HG03565 (cell line): ENCODE measurements around the gene KLC1.

Experiments used
- ATAC-seq: cut with Tn5 transposase; IDR thresholded peaks from one replicate; pipeline ENCODE4 v1.9.1; 2021; ENCODE audit warnings: mild to moderate bottlenecking, moderate library complexity; ENCODE audit not compliant: unreplicated experiment

KLC1 gene

DNA sequence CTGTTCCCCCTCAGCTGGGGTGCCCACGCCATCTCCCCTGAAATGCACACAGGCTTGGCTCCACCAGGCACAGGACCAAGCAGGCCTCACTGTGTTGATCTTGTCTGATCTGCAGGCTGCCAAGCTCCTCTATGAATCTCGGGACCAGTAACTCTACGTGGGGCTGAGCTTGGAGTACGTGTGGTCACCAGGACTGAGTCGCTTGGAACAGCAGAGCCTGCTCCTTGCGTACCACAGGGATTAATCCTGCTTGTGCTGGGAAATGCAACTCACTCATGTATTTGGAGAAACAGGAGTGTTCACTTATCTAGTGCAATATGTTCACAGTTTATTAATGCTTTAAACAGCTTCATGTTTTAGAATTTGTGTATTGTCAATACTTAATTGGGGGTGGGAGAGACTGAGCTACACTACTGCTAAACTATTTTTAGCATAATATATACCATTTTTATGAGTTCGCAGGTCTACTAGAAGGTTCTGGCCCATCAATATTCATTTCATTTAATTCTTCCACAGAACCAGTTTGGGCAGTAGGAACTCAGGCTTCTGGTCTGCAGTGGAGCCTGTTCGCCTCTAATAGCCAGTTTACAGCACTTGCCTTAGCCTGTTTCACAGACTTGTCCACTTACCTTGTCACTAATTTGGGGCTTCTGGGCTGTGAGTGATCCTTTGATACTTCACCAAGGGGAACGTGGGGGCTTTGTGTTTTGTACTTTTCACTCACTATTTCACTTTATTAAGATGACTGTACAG lies 104.0 kb downstream of the KLC1 start:
- no peak for ATAC-seq

DNA sequence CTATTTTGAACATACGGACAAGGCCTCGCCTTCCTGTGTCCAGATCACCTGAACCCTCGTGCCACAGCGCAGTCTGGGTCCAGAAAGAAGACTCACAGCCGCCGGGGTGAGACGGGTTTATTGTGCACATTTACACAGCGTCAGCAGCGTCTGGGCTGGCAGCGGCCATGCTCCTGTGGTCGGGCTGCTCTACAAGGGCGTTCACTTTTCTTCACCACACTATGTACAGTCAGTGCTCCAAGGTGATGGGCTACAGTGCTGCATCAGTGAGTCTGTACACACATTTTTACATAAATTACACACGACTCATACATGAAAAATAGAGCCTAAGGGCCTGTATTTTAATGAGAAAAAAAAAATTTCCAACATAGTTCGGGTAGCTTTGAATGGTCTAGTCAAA lies 104.6 kb downstream of the KLC1 start:
- no peak for ATAC-seq

DNA sequence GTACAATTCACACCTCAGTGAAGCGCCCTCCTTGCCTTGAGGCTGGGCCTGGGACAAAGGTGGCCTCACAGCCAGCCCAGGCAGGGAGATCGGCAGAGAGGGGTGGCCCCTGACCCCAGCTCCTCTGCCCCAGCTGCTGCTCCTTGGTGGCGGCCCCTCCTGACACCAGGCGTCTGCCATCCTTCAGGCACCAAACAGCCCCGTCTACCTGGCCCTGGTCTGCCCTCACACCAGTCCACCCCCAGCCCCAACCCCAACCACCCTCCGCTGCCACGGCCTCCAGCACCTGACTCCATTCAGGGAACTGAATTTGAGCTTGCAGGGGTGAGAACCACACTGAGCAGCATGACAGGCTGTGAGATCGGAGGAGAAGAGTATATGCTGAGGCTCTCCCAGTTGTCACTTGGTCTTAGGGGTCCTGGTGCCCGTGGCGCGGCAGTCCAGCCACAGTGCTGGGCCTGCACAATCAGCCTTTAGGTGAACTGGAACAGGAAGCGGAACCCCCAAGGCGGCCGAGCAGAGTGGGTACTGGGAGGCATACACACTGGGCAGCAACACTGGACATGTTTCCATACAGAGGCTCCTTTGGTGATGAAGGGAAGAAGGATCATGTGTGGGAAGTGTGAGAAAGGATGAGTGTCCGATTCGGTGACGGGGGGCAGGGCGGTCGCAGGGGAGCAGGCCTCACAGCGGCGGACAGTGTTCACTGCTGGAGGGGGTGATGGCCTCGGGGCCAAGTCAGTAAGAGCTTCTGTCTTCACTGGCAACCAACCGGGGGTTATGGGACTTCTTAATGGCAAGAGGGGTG lies 105.3 kb downstream of the KLC1 start:
- ATAC-seq, result no peak

DNA sequence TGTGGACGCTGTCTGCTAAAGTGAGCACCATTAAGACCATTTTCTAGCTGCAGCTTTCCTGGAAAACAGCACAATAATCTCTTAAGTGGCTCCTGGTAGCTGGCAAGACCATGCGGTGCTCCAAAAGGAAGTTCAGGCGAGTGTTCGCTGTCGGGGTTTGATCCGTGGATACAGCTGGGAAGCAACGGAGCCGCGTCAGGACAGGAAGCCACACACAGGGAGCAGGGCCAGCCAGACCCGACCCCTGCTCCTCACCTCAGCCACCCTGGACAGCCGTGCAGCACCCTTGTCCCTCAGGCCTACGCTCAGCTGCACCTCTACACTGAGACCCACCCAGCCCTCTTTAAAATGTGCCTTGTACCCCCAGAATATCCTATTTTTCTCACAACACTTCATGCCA lies 106.0 kb downstream of the KLC1 start:
- no peak for ATAC-seq

DNA sequence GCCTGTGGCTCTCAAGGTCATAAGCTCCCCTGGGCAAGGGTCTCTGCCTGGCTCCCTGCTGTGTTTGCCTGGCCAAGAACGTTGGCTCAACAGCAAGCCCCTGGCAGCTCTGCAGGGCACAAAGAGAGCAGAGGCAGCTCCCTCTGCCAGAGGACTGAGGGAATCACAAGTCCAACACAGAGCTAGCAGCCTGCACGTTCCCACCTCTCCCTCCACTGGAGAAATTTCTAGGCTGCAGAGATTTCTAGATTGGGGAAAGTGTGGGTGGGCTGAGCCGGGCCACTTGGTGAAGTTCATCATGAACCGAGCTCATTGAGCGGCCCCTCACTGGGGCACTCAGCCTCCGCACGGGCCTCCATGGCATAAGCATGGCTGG lies 106.4 kb downstream of the KLC1 start:
- ATAC-seq, result no peak

DNA sequence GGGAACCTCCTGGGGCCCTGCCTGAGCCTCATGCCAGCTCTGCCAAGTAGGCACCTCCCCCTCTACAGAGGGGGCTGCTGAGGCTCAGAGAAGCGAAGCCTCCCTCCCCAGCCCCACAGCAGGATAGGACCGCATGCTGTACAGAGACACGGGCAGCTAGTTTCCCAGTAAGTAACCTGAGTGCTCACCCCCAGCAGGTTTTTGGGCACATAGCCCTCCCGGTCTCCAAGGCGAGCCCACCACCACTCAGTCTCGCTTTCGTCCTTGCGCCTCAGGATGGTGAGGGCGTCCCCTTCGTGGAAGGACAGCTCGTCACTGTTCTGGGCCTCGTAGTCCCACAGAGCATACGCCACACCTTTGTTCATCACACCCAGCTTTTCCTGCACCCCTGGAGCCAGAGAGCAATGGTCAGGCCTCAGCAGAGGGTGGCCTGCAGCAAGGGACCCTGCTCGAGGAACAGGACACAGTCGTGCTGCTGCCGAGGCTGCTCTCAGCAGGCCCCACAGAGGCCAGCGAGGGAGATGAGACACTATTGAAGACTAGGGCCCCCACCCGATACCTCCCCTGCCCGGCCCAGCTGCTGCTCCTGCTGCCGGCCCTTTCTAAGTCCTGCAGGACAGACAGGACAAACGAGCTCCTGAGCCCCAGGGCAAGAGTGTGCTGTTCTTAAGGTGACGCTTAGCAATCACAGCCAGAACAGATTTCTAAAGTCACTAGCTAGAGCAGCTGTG lies 107.0 kb downstream of the KLC1 start:
- ATAC-seq, result no peak

DNA sequence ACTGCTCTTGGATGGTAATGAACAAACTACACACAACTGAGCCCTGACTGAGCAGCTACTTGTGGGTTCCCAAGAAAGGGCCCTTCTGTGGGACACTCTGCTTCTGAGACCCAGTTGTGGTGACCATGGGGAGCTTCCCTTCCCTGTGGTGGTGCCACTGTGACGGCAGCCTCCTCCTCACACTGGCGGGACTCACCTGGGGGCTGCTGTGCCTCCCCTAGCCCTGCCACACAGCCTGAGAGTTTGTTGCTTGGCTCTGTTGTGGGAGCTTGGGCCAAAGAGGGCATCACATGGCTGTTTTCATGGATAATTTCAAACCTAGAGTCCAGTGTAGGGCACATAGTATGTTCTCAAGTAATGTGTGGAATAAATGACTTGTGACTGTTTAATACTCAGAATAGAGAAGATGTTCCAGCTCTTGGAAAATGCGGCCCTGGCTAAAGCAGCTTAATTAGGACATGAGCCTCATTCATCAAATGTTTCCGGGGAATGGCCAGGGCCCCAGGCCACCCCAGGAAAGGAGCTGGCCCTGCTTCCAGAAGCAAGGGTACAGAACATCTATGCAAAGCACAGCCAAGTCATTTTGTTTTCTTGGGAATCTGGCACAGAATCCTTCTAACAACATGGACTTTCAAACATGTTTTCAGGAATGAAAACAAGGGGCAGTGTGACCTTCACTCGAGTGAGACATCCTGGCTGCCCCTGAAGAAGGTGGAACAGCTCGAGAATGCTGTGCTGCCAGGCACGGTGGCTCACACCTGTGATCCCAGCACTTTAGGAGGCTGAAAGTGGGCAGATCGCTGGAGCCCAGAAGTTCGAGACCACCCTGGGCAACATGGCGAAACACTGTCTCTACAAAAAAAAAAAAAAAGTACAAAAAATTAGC lies 107.8 kb downstream of the KLC1 start:
- no peak for ATAC-seq

DNA sequence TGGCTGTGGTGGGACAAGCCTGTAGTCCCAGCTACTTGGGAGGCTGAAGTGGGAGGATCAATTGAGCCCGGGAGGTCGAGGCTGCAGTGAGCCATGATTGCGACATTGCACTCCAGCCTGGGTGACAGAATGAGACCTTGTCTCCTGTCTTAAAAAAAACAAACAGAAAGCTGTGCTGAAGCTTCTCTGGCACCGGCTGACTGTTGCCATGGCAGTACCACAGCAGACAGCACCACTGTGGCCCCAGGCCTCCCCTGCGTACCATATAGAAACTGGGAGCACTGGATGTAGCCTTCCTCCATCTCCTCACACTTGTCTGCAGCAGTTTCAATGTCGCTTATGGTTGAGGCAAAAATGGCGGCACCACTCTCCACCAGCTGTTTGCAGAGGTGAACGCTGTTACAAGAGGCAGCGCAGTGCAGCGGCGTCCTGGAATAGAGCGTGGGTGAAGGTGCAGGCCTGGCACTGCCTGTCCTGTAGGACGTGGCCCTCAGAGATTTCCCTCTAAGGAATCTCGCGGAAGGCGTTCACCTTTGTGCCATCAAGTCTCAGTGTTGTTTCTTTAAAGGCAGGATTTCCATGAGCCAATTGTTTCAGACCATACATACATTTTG lies 108.5 kb downstream of the KLC1 start:
- ATAC-seq, result no peak

DNA sequence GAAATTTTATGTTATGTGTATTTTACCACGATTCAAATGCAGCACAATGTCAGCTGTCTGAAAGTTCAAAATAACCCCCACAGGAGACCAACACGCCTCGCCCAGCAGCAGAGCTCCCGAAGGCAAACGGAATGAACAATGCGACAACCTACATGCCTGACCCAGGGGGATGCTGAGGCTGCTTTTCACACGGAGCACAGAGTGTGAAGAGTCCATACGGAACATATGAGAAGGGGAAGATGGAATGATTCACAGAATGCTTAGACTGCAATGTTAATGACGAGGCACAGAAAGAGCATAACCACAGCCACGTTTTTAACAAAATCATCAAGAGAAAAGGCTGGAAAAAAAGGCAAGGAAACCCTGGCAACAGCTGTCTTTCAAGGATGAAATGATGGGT lies 109.2 kb downstream of the KLC1 start:
- ATAC-seq, result no peak

DNA sequence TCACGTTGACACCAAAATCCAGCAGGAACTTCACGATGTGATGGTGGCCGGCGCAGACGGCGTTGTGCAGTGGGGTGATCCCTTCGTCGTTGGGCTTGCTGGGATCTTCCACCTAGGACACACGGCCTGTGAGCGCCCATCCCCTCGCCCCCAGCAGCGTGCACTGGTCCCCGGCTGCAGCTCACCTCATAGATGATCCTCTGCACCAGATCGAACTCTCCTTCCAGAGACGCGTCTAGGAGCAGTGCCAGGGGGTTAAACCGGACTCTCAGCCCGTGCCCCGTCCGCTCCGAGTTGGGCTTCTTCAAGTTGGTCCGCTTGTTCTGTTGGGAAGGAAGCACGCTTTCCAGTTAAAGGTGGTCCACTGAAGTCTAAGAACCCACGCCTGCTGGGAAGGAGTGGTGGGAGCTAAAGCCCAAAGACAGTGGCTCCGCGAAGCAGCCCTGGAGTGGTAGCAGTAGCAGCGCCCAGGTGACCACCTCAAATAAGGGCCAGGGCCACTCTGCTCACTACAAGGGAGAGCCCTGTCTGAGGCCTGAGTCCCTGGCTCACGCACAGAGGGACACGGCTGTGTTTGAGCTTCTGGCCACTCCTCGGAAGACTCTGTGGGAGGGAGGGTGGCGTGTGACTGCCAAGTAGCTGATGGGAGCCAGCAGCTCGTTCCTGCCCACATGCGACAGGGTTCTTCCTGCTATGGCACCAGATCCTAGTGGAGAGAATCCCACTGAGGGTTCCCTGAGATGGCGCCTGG lies 109.9 kb downstream of the KLC1 start:
- ATAC-seq, result no peak

DNA sequence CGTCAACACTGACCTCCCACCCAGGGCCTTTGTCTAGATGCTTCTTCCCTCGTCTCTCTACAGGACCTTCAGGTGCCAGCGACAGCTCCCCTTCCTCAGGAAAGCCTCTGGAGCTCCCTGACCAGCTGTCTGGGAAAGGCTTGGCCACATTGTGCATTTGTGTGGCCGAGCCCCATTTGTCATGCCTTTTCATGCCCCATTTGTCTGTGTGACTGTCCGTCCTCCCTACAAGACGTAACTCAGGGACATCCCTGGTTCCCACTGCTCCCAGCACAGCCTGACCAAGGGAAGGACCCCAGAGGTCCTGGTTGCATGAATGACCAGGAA lies 110.4 kb downstream of the KLC1 start:
- no peak for ATAC-seq

DNA sequence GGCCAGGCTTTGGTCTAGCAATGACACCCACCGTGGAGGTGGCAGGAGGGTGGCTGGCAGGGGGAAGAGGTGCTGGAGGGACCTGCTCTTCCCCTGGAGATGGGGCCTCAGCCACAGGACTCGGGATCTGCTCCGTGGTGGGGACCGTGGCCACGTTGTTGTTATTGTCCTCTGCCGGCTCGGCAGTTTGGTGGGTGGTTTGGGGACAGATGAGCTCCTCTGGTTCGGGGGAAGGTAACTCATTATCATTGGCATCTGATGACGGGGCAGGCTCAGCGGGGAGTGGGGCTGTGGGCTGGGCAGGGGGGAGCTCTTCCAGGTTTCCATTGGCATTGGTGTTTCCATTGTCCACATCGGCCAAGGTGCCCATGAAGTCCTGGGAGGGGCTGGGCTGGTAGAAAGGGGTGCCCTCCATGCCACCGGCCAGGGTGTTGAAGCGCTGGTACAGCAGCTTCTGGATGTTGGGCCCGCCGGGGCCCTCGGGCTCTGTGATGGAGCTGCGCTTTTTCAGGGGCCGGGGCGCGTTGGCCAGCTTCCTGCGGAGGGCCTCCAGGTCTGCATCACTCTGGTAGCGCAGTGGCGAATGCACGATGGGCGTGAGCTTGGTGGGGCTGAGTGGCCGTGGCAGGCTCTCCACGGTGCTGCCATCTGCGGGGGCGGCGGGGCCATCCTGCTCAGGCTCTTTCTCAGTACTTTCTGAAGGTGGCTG lies 110.9 kb downstream of the KLC1 start:
- no peak for ATAC-seq

DNA sequence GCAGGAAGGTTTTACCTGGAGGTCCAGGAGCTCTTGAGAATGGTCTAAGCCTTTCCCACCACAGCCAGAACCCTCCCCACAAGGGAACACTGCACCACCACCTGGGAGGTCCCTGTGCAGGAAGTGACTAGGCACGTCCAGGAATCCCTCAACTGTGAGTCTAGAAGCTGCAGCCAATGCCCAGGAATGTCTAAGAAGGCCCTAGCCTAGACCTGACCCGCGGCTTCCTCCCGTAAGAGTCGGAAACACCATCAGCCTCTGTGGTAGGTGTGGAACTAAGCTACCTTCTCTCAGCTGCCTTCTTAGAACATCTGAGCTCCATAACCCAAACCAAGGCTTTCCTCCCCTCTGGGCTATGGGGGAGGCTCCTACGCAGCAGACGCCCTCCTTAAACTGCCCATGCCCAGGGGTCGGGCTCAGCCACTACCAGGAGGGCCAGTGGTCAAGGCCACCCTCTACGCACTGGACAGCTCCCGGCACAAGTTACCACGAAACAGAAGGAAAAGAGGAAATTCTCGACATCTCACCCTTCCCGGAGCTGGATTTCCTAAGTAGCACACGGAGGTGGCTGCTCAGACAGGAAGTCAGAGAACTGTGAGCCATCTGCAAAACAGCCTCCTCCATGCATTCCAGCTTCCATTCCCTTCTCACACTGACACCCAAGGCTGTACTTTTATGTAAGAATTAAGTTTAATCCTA lies 112.1 kb downstream of the KLC1 start:
- ATAC-seq, result no peak

DNA sequence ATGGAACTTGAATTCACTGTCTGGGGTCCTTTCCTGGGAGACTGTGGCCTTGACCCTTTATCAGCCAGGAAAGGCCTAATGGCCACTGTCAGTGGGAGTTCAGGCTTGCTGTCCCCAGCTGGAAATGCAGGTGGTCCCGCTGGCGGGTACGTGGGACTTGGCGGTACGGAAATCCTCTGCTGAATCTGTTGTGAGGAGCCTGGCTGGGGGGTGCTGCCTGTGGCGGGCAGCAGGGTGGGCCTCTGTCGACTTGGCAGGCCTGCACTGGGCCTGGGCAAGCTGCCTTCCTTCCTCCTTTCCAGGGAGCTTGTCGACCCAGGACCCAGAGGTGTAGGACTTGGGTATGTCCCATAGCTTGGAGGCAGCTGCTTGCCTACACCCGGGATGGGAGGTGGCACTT lies 112.9 kb downstream of the KLC1 start:
- no peak for ATAC-seq

DNA sequence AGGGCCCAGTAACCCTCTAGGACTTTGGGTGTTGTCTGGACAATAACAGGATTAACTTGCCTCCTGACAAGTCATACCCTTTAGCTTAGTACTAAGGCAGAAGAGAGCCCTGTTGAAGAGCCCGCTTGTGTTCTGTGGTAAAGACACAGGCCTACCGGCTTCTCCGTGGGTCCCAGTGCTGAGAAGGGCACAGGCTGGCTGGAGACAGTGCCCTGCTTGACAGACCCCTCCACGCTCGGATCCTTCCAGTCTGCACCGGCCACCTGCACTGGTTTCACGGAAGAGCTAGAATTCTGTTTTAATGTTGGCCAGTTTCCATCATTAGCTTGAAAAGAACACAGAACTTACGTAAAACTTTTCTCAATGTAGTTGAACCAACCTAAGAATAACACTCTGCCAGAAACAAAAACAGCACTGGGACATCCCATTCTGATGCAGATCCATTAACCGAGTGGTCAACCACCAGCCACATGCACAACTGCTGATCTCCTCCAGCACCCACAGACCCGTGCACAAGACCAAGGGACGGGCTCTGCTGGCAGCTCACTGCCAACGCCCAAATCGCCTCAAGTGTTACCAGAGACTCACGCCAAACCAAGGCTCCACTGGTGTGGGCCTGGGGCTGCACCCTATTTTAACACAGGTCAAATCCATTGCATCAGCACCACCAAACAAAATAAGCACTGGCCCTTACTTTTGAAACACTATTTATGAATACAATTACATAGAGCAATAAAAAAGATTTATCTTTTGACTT lies 113.7 kb downstream of the KLC1 start:
- no peak for ATAC-seq

DNA sequence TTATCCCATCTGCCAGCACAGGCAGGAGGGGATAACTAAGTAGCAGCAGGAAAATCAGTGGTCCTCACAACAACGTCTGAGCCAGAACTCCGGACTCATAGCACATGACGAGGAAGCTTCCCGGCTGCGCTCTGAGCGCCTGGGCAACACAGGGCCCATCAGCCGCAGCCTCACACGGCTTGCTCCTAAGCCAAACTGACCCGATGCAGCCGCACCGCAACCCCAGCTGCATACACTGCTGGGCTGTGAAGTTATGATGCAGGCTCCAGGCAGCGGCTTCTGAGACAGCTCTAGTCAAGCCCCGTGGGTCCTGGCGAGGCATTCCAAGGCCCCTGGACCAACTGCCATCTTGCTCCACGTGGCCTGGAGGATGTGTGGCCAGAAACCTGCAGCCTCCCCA lies 114.7 kb downstream of the KLC1 start:
- no peak for ATAC-seq

DNA sequence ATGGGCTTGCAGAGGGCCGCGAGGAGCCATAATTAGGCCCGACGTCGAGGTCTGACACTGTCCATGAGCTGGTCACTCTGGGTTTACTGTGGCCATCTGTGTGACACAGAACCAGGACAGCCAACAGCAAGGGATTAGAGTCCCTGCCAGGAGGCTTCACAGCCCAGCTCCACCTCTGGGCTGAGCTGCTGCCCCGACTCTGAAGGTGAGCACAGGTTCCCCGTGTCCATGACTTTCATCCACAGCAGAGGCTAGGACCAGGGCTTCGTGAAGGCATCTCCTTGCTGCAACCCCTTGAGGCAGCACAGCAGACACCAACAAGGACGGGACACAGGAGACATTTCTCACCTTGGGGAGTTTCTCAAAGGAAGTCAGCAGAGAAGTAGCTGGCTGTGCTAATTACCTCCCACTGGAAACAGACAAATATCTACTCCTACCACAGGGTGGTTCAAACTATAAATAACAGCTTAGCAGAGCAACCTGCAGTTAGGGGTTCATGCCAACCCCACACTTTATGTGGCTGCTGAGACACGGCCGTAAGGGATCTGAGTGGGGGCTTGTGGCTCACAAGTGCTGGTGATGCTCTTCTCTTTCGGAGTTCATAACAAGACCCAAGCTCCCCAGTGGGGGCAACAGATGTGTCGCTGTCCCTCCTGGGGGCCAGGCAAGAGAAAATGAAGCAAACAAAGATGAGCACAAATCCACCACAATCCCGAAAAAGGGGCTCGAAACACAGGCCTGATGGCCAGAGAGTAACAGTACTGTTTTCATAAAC lies 115.8 kb downstream of the KLC1 start:
- no peak for ATAC-seq
